DND-41 (cell line): ENCODE data around the gene SLC25A26.

ENCODE experiments used
- ATAC-seq: fragments of 200-7000 bp; cut with Tn5 transposase; 3 replicates; pipeline ENCODE4 v1.9.1; 2021; ENCODE audit warnings: low read depth; ENCODE audit not compliant: insufficient read depth
- DNase-seq: peaks from one replicate; pipeline ENCODE4 v3.0.0-alpha.2; 2020
- H2AFZ ChIP-seq: 2 replicates; pipeline ENCODE4 v1.6.0; 2012; ENCODE audit warnings: low read depth, low read length
- H3K27ac ChIP-seq: 2 replicates; pipeline ENCODE4 v1.5.1; 2012; ENCODE audit warnings: low read length, inconsistent platforms
- H3K27me3 ChIP-seq: fragments of 200-600 bp; sonication (generic); 2 replicates; pipeline ENCODE4 v1.6.0; 2012; ENCODE audit warnings: low read length, mild to moderate bottlenecking, inconsistent platforms; ENCODE audit not compliant: insufficient read depth, poor library complexity
- H3K36me3 ChIP-seq: 2 replicates; pipeline ENCODE4 v1.5.1; 2012; ENCODE audit warnings: low read length, inconsistent platforms; ENCODE audit not compliant: insufficient read depth
- H3K4me1 ChIP-seq: 2 replicates; pipeline ENCODE4 v1.5.1; 2012; ENCODE audit warnings: mild to moderate bottlenecking, low read length; ENCODE audit not compliant: insufficient read depth
- H3K4me2 ChIP-seq: 2 replicates; pipeline ENCODE4 v1.6.0; 2012; ENCODE audit warnings: mild to moderate bottlenecking, moderate library complexity, low read length, inconsistent platforms; ENCODE audit not compliant: insufficient read depth
- H3K4me3 ChIP-seq, 2 experiments: fragments of 200-600 bp in 1 of 2; shearing (Covaris generic) in 1 of 2; 2 replicates each; pipeline ENCODE4 v1.5.1; 2012 to 2016; ENCODE audit warnings: inconsistent platforms in 2 of 2, low read length in 2 of 2, mild to moderate bottlenecking in 2 of 2, low read depth in 1 of 2, moderate library complexity in 1 of 2
- H3K79me2 ChIP-seq: 2 replicates; pipeline ENCODE4 v1.6.0; 2012; ENCODE audit warnings: low read length, inconsistent platforms; ENCODE audit not compliant: insufficient read depth
- H3K9ac ChIP-seq: 2 replicates; pipeline ENCODE4 v1.6.0; 2012; ENCODE audit warnings: low read depth, mild to moderate bottlenecking, inconsistent platforms, low read length, moderate library complexity
- H3K9me3 ChIP-seq: 2 replicates; pipeline ENCODE4 v1.5.1; 2012; ENCODE audit warnings: low read length, moderate library complexity, mild to moderate bottlenecking, inconsistent platforms; ENCODE audit not compliant: insufficient read depth, severe bottlenecking
- H4K20me1 ChIP-seq: 2 replicates; pipeline ENCODE4 v1.6.0; 2012; ENCODE audit warnings: low read length; ENCODE audit not compliant: insufficient read depth
- EZH2 ChIP-seq: IDR thresholded peaks from 3 replicates; pipeline ENCODE4 v1.6.1; 2012; ENCODE audit warnings: borderline replicate concordance, low read depth, mild to moderate bottlenecking, moderate library complexity, low read length, inconsistent platforms; ENCODE audit not compliant: severe bottlenecking
- TF ChIP-seq, protein P1 (sequence below): IDR thresholded peaks from 2 replicates; pipeline ENCODE4 v1.5.1; 2012; ENCODE audit warnings: borderline replicate concordance, low read length, moderate library complexity, mild to moderate bottlenecking; ENCODE audit not compliant: poor library complexity, severe bottlenecking; ENCODE audit errors: extremely low read depth

SLC25A26 gene

DNA sequence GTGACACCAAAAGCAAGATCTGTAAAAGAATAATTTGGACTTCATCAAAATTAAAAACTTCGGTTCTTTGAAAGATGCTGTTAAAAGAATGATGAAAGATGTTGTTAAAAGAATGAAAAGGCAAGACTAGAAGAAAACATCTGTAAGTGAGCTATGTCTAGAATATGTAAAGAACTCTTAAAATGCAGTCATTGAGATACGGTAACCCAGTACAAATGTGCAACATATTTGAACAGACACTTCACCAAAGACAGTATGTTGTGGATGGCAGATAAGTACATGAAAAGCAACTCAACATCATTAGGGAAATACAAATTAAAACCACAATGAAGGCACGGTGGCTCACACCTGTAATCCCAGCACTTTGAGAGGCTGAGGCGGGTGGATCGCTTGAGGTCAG, 140.6 kb downstream of the SLC25A26 start:
- Histone ChIP-seq H3K36me3 (no peaks in the 10 kb centered on the region), H3K9ac (no peak overlapping the region), H3K27me3 (no peaks in the 10 kb centered on the region), H3K27ac (no peak overlapping the region), H3K9me3 (no peaks in the 10 kb centered on the region), H4K20me1 (no peaks in the 10 kb centered on the region), H2AFZ (no peak overlapping the region), H3K4me2 (no peak overlapping the region), H3K79me2 (no peaks in the 10 kb centered on the region), H3K4me1 (no peaks in the 10 kb centered on the region), H3K4me3 (no peak overlapping the region)
- ATAC-seq (no peak), DNase-seq (no peak)
- TF ChIP-seq, protein P1, sequence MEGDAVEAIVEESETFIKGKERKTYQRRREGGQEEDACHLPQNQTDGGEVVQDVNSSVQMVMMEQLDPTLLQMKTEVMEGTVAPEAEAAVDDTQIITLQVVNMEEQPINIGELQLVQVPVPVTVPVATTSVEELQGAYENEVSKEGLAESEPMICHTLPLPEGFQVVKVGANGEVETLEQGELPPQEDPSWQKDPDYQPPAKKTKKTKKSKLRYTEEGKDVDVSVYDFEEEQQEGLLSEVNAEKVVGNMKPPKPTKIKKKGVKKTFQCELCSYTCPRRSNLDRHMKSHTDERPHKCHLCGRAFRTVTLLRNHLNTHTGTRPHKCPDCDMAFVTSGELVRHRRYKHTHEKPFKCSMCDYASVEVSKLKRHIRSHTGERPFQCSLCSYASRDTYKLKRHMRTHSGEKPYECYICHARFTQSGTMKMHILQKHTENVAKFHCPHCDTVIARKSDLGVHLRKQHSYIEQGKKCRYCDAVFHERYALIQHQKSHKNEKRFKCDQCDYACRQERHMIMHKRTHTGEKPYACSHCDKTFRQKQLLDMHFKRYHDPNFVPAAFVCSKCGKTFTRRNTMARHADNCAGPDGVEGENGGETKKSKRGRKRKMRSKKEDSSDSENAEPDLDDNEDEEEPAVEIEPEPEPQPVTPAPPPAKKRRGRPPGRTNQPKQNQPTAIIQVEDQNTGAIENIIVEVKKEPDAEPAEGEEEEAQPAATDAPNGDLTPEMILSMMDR, result no peak
- TF ChIP-seq EZH2, result no peak

- ATAC-seq, result no peak
- H3K4me1 ChIP-seq, result no peaks in the 10 kb centered on the region
Measured at GRCh38 chr3:66362541-66362941, 141.7 kb downstream of the SLC25A26 start.

GRCh38 chr3:66363148-66363547, 142.3 kb downstream of the SLC25A26 start:
- no peaks in the 10 kb centered on the region for H3K4me1 ChIP-seq
- no peaks in the 10 kb centered on the region for H3K79me2 ChIP-seq
- H3K4me2 ChIP-seq, result no peak overlapping the region
- no peak overlapping the region for H3K27ac ChIP-seq
- H3K27me3 ChIP-seq, result no peaks in the 10 kb centered on the region
- H3K9ac ChIP-seq, result no peak overlapping the region
- no peak overlapping the region for H3K4me3 ChIP-seq
- TF ChIP-seq, protein P1, result no peak
- no peak for TF ChIP-seq EZH2
- ATAC-seq (no peak), DNase-seq (no peak)
- no peaks in the 10 kb centered on the region for H4K20me1 ChIP-seq
- H2AFZ ChIP-seq, result no peak overlapping the region
- no peaks in the 10 kb centered on the region for H3K36me3 ChIP-seq
- H3K9me3 ChIP-seq, result no peaks in the 10 kb centered on the region

More at GRCh38 chr3:66362541-66362941, 141.7 kb downstream of the SLC25A26 start:
- Histone ChIP-seq H3K79me2 (no peaks in the 10 kb centered on the region), H4K20me1 (no peaks in the 10 kb centered on the region), H3K9ac (no peak overlapping the region), H3K4me3 (no peak overlapping the region), H3K36me3 (no peaks in the 10 kb centered on the region), H3K27ac (no peak overlapping the region), H3K9me3 (no peaks in the 10 kb centered on the region), H2AFZ (no peak overlapping the region), H3K4me2 (no peak overlapping the region), H3K27me3 (no peaks in the 10 kb centered on the region)
- no peak for TF ChIP-seq EZH2
- TF ChIP-seq, protein P1, result no peak
- no peak for DNase-seq

DNA sequence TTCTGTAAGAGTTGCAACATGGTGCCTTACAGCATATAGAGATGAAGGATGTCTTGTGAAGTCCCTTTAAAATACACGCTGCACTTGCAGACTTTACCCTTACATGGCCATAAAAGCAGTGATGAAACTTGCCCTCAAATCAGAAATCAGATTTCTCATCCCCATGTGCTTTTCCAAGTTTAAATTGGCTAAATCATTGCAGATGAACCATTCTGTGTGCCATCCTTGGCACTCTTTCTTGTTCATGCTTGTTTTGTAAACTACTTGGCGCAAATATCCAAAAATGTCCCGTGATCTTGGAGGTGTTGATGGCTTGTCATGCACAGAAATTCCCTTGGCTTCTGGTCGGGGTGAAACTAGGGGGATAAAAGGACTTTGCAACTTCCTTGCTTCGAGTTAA, 144.3 kb downstream of the SLC25A26 start:
- no peaks in the 10 kb centered on the region for H3K27me3 ChIP-seq
- H2AFZ ChIP-seq, result no peak overlapping the region
- no peaks in the 10 kb centered on the region for H3K79me2 ChIP-seq
- H4K20me1 ChIP-seq, result no peaks in the 10 kb centered on the region
- ATAC-seq, result no peak
- H3K36me3 ChIP-seq, result no peaks in the 10 kb centered on the region
- H3K4me1 ChIP-seq, result no peaks in the 10 kb centered on the region
- DNase-seq, result no peak
- no peak overlapping the region for H3K27ac ChIP-seq
- H3K9ac ChIP-seq, result no peak overlapping the region
- no peak overlapping the region for H3K4me2 ChIP-seq
- H3K4me3 ChIP-seq, result no peak overlapping the region
- H3K9me3 ChIP-seq, result no peaks in the 10 kb centered on the region
- TF ChIP-seq EZH2, result no peak
- TF ChIP-seq, protein P1, result no peak
